Epithelial cell of proximal tubule (primary cell): ENCODE measurements around the gene TRUB2. TPM values are rescaled to one million over a fixed set of nuclear protein-coding genes. Genes with fewer than 3 reads are reported as not detected.

ENCODE experiments used
- DNase-seq: peaks from one replicate; pipeline ENCODE4 v3.0.0-alpha.2; 2011; ENCODE audit warnings: low read depth
- H3K4me3 ChIP-seq: 2 replicates; pipeline ENCODE4 v1.5.1; 2011; ENCODE audit warnings: low read depth, mild to moderate bottlenecking, low read length
- CTCF ChIP-seq: conservative IDR thresholded peaks from 2 replicates; pipeline ENCODE4 v1.5.1; 2012; ENCODE audit warnings: low read depth, mild to moderate bottlenecking, low read length
- total RNA-seq: library from RNA; depleted of rRNA; stranded (reverse); fragments of >200 nt; gene quantifications from 2 replicates; pipeline ENCODE4 v1.2.3, GENCODE V29; 2015

Gene TRUB2
- total RNA-seq, 1 donor from 2014 or later, result 14.1 TPM

- no peak for TF ChIP-seq CTCF
- DNase-seq, result no peak
These were observed 3.4 kb upstream of the TRUB2 start for GRCh38 chr9:128325629-128326028.

GRCh38 chr9:128324401-128324800 is 2.2 kb upstream of the TRUB2 start:
- DNase-seq, result no peak
- no peak for TF ChIP-seq CTCF
- H3K4me3 ChIP-seq, result no peak overlapping the region

More at GRCh38 chr9:128325629-128326028, 3.4 kb upstream of the TRUB2 start:
- no peak overlapping the region for H3K4me3 ChIP-seq

DNA sequence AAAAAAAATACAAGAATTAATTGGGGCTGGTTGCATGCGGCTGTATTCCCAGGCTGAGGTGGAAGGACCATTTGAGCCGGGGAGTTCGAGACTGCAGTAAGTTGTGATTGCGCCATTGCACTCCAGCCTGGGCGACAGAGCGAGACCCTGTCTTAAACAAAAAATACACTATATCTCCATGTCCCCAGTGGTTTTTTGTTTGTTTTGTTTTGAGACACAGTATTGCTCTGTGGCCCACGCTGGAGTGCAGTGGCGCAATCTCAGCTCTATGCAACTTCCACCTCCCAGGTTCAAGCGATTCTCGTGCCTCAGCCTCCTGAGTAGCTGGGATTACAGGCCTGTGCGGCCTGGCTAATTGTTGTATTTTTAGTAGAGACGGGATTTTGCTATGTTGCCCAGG is 1.5 kb upstream of the TRUB2 start:
- H3K4me3 ChIP-seq, result peak overlapping the region; percentile 100
- no peak for TF ChIP-seq CTCF

DNA sequence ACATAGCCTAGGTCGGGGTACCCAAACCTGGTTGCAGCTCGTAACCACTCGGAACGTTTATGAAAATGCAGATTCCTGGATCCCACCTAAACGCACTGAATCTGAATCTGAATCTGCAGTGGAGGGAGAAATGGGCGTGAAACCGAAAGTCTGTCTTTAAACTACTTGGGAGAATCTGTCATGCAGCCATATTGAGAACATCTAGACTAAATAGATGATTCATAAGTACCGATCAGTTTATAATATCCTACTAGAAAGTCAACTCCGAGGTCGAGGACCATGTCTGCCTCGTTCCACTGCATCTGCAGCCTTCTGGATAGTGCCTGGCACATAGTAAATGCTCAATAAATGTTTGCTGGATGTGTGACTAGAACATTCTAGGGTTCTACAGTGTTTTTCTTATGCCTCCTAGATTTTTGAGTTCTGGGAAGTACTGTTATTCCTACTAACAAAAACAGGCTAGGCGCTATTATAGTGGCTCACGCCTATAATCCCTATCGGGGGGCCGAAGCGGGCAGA is 1.0 kb upstream of the TRUB2 start:
- DNase-seq, result no peak
- H3K4me3 ChIP-seq, result peak overlapping the region; percentile 100
- no peak for TF ChIP-seq CTCF

More for the DNA sequence above, 1.5 kb upstream of the TRUB2 start:
- DNase-seq, result no peak

GRCh38 chr9:128321879-128322403 is 306 bp downstream of the TRUB2 start:
- H3K4me3 ChIP-seq, result peak overlapping the region; percentile 100
- no peak for DNase-seq
- TF ChIP-seq CTCF, result no peak

GRCh38 chr9:128321343-128321742 is 904 bp downstream of the TRUB2 start:
- DNase-seq, result no peak
- no peak for TF ChIP-seq CTCF
- peak overlapping the region; percentile 100 for H3K4me3 ChIP-seq

DNA sequence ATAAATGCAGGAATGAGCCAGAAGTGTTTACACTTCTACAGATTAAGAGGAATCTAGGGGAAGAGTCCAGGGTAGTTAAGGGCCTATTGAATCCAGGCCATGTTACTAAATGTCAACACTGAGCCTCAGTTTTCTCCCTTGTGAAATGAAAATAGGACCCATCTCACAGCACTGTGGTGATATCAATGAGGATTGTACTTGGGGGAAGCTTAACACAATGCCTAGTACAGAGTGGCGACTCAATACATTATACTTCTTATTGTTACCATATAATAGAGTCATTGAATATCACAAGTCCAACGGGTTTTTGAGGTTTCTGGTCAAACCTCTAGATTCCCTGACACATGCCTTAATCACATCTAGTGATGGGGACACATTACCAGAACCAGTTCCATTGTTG is 4.6 kb downstream of the TRUB2 start:
- TF ChIP-seq CTCF, result no peak
- H3K4me3 ChIP-seq, result no peak overlapping the region
- DNase-seq, result no peak
